Kidney (tissue), 14 donors: ENCODE measurements around the gene PFDN2. TPM values are rescaled to one million over a fixed set of nuclear protein-coding genes. Genes with fewer than 3 reads are reported as not detected.

Experiments
- DNase-seq, 5 donors: peaks; one replicate each; pipeline ENCODE4 v3.0.0-alpha.2; 2013 to 2020
- FAIRE-seq: peaks from 2 replicates; lab custom pipeline; 2012; peaks lifted over from hg19 to GRCh38; lab: Jason Lieb, UNC
- H3K27ac ChIP-seq, 2 donors: one replicate each; pipeline ENCODE4 v1.7.0; 2013; ENCODE audit warnings: low read depth in 2 of 2, low read length in 2 of 2, inconsistent platforms in 1 of 2
- H3K27me3 ChIP-seq: one replicate; pipeline ENCODE4 v1.7.1; 2013; ENCODE audit warnings: low read length, inconsistent platforms; ENCODE audit not compliant: control insufficient read depth, insufficient read depth
- H3K36me3 ChIP-seq, 3 donors: one replicate each; pipeline versions ENCODE4 v1.7.0 to v1.7.1; 2013; ENCODE audit warnings: low read length in 3 of 3, control low read depth in 1 of 3, inconsistent platforms in 1 of 3; ENCODE audit not compliant: insufficient read depth in 3 of 3, control insufficient read depth in 2 of 3
- H3K4me1 ChIP-seq, 3 donors: one replicate each; pipeline versions ENCODE4 v1.7.0 to v1.7.1; 2013; ENCODE audit warnings: low read length in 3 of 3, inconsistent platforms in 1 of 3, low read depth in 1 of 3; ENCODE audit not compliant: control insufficient read depth in 2 of 3, insufficient read depth in 2 of 3
- H3K4me3 ChIP-seq, 3 donors: one replicate each; pipeline versions ENCODE4 v1.7.0 to v1.8.1; 2013; ENCODE audit warnings: low read length in 3 of 3, control low read depth in 1 of 3, inconsistent platforms in 1 of 3
- H3K9ac ChIP-seq, 3 donors: one replicate each; pipeline versions ENCODE4 v1.7.0 to v1.7.1; 2013; ENCODE audit warnings: low read length in 3 of 3, control low read depth in 1 of 3, inconsistent platforms in 1 of 3
- H3K9me3 ChIP-seq, 3 donors: one replicate each; pipeline versions ENCODE4 v1.7.0 to v1.7.1; 2013; ENCODE audit warnings: low read length in 3 of 3, control low read depth in 1 of 3, inconsistent platforms in 1 of 3; ENCODE audit not compliant: control insufficient read depth in 2 of 3, insufficient read depth in 1 of 3
- intact Hi-C: fragments of 100-400 bp; cut with DNase I; formaldehyde crosslinking; loops from one replicate; pipeline ENCODE4 v1.11.1; 2022
- polyA plus RNA-seq: library from polyadenylated mRNA; stranded (reverse); fragments of 350-450 nt; fragmentation: Illumina TruSeq; extraction: RNeasy Lipid Tissue Mini Kit (QIAGEN cat#74804); gene quantifications from one replicate; pipeline ENCODE4 v1.2.3, GENCODE V29; 2014; ENCODE audit warnings: low read depth, low replicate concordance; ENCODE audit not compliant: insufficient read depth
- total RNA-seq: library from RNA; stranded (reverse); fragmentation: NEBNext Ultra II Directional; extraction: Animal tissue kit (Norgen Biotek cat#: 25700); gene quantifications from one replicate; pipeline ENCODE4 v1.2.1, GENCODE V29; 2021
- TF ChIP-seq, protein P1 (sequence below): IDR thresholded peaks from 3 replicates; pipeline ENCODE4 v1.5.1; 2012; ENCODE audit warnings: mild to moderate bottlenecking, moderate library complexity, borderline replicate concordance; ENCODE audit not compliant: insufficient read depth; ENCODE audit errors: extremely low read depth
- donor health status: control.
- donor health status: control.
- donor health status: control.
- donor health status: control.
- donor health status: control.
- donor health status: DM: yes; HTN: yes; CAD: no.
- donor health status: Normal renal cell carcinoma (clear cell type).

PFDN2 gene
- total and polyA plus RNA-seq, 2 donors from 2014 or later = 46.7 to 149 TPM

- H3K27me3 ChIP-seq = no peaks in the 10 kb centered on the region
- H3K4me3 ChIP-seq = peak within 1 kb of the TSS in 2 of 3 donors; percentile 13 to 38
- no peaks in the 10 kb centered on the region for H3K36me3 ChIP-seq
- intact Hi-C loops = no loop called here
- no peak within 1 kb of the TSS for H3K9ac ChIP-seq
- FAIRE-seq (no peak), DNase-seq (peak in 1 of 5 donors; percentile 87)
- no peaks in the 10 kb centered on the region for H3K9me3 ChIP-seq
- H3K4me1 ChIP-seq = no peaks in the 10 kb centered on the region
- TF ChIP-seq, protein P1, sequence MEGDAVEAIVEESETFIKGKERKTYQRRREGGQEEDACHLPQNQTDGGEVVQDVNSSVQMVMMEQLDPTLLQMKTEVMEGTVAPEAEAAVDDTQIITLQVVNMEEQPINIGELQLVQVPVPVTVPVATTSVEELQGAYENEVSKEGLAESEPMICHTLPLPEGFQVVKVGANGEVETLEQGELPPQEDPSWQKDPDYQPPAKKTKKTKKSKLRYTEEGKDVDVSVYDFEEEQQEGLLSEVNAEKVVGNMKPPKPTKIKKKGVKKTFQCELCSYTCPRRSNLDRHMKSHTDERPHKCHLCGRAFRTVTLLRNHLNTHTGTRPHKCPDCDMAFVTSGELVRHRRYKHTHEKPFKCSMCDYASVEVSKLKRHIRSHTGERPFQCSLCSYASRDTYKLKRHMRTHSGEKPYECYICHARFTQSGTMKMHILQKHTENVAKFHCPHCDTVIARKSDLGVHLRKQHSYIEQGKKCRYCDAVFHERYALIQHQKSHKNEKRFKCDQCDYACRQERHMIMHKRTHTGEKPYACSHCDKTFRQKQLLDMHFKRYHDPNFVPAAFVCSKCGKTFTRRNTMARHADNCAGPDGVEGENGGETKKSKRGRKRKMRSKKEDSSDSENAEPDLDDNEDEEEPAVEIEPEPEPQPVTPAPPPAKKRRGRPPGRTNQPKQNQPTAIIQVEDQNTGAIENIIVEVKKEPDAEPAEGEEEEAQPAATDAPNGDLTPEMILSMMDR = no peak
- H3K27ac ChIP-seq = peak within 1 kb of the TSS in 1 of 2 donors; percentile 54
Measured at GRCh38 chr1:161069731-161070270, 48.0 kb downstream of the PFDN2 start, which contains the start of gene ARHGAP30. Gene ARHGAP30, minus strand, starts transcription at chr1:161069891. Its CDS starts 267 bp downstream, at chr1:161069624.

DNA sequence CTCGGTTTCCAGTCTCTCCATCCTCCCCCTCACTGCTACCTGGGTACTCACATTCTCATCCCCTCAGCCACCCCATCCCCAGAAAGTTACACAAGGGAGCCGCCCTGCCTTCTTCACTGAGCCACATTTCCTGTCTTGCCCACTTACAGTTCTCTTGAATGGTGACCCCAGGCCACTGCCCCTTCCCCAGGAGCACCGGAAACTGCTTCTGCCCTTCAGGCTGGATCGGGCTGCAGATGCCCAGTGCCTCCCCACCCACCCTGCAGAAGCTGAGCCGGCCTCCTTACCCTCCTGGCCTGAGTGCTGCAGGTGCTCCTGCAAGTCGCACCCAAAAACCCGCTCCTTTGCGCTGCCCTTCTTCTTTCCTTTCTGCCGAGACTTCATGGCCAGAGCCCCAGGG is 48.6 kb downstream of the PFDN2 start:
- TF ChIP-seq, protein P1 = no peak

GRCh38 chr1:161068306-161069234 is 49.3 kb downstream of the PFDN2 start:
- H3K9ac ChIP-seq = no peak overlapping the region
- FAIRE-seq = no peak
- intact Hi-C loops = no loop called here
- H3K27ac ChIP-seq = peak overlapping the region in 1 of 2 donors; percentile 54
- no peaks in the 10 kb centered on the region for H3K36me3 ChIP-seq
- H3K4me1 ChIP-seq = no peaks in the 10 kb centered on the region
- peak overlapping the region in 2 of 3 donors; percentile 13 to 38 for H3K4me3 ChIP-seq
- TF ChIP-seq, protein P1 = no peak
- DNase-seq = peak in 2 of 5 donors; percentile 20 to 85
- no peaks in the 10 kb centered on the region for H3K9me3 ChIP-seq
- no peaks in the 10 kb centered on the region for H3K27me3 ChIP-seq

More for the DNA sequence above, 48.6 kb downstream of the PFDN2 start:
- Histone ChIP-seq H3K36me3 (no peaks in the 10 kb centered on the region), H3K4me1 (no peaks in the 10 kb centered on the region), H3K9me3 (no peaks in the 10 kb centered on the region), H3K4me3 (peak overlapping the region in 2 of 3 donors; percentile 13 to 38), H3K9ac (no peak overlapping the region), H3K27me3 (no peaks in the 10 kb centered on the region), H3K27ac (peak overlapping the region in 1 of 2 donors; percentile 54)
- FAIRE-seq (no peak), DNase-seq (no peak)
- intact Hi-C loops = no loop called here
